BE2C (cell line): ENCODE results near the gene SYT7.
"Not testable (repeated sequence)": the region's sequence is repeated elsewhere in the genome, so short reads cannot be mapped to it uniquely, and the experiment has no call there.

ENCODE experiments used
- DNase-seq: peaks from one replicate; pipeline ENCODE4 v3.0.0-alpha.2; 2020
- H3K27me3 ChIP-seq: fragments of 250-450 bp; sonication (Bioruptor Pico); 2 replicates; pipeline ENCODE4 v1.5.1; 2020; ENCODE audit warnings: mild to moderate bottlenecking
- H3K36me3 ChIP-seq: fragments of 250-450 bp; sonication (Bioruptor Pico); 2 replicates; pipeline ENCODE4 v1.5.1; 2020; ENCODE audit warnings: mild to moderate bottlenecking
- H3K4me1 ChIP-seq: fragments of 250-450 bp; sonication (Bioruptor Pico); 2 replicates; pipeline ENCODE4 v1.5.1; 2020
- H3K4me3 ChIP-seq: 2 replicates; pipeline ENCODE4 v1.5.1; 2011; ENCODE audit warnings: low read depth, low read length
- H3K9me3 ChIP-seq: fragments of 250-450 bp; sonication (Bioruptor Pico); 2 replicates; pipeline ENCODE4 v1.5.1; 2020
- TF ChIP-seq, protein P1 (sequence below): IDR thresholded peaks from 2 replicates; pipeline ENCODE4 v1.5.1; 2012; ENCODE audit warnings: mild to moderate bottlenecking, low read depth, low read length

Gene SYT7

DNA sequence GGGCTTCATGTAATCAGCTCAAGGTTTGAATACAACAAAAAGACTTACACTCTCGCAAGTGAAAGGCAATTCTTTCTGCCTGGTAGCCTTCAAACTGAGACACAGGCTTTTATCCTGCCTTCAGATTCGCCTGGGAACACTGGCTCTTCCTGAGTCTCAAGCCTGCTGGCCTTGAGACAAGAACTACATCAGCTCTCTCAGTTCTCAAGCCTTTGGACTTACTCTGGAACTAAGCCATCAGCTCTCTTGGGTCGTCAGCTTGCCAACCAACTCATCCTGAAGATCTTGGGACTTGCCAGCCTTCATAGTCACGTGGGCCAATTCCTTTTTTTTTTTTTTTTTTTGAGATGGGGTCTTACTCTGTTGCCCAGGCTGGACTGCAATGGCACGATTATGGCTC, 108.0 kb downstream of the SYT7 start:
- Histone ChIP-seq H3K36me3 (no peaks in the 10 kb centered on the region), H3K4me3 (no peak overlapping the region), H3K9me3 (no peaks in the 10 kb centered on the region), H3K27me3 (no peaks in the 10 kb centered on the region), H3K4me1 (no peaks in the 10 kb centered on the region)
- TF ChIP-seq, protein P1, sequence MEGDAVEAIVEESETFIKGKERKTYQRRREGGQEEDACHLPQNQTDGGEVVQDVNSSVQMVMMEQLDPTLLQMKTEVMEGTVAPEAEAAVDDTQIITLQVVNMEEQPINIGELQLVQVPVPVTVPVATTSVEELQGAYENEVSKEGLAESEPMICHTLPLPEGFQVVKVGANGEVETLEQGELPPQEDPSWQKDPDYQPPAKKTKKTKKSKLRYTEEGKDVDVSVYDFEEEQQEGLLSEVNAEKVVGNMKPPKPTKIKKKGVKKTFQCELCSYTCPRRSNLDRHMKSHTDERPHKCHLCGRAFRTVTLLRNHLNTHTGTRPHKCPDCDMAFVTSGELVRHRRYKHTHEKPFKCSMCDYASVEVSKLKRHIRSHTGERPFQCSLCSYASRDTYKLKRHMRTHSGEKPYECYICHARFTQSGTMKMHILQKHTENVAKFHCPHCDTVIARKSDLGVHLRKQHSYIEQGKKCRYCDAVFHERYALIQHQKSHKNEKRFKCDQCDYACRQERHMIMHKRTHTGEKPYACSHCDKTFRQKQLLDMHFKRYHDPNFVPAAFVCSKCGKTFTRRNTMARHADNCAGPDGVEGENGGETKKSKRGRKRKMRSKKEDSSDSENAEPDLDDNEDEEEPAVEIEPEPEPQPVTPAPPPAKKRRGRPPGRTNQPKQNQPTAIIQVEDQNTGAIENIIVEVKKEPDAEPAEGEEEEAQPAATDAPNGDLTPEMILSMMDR: no peak
- no peak for DNase-seq

DNA sequence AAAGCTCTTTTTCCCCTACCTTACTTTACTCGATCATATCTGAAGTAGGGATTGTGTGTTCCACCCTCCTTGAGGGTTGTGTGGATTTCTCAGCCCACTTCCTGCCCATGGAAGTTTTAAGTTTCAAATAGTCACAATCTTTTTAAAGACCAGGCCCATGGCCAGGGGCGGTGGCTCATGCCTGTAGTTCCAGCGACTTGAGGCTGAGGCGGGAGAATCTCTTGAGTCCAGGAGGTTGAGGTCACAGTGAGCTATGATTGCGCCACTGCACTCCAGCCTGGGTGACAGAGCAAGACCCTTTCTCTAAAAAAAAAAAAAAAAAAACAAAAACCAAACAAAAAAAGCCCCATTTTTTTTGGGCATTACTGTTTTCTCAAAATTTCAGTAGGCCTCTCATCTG, 108.6 kb downstream of the SYT7 start:
- DNase-seq: no peak
- Histone ChIP-seq H3K4me3 (no peak overlapping the region), H3K36me3 (no peaks in the 10 kb centered on the region), H3K4me1 (no peaks in the 10 kb centered on the region), H3K27me3 (no peaks in the 10 kb centered on the region), H3K9me3 (no peaks in the 10 kb centered on the region)
- TF ChIP-seq, protein P1: no peak

DNA sequence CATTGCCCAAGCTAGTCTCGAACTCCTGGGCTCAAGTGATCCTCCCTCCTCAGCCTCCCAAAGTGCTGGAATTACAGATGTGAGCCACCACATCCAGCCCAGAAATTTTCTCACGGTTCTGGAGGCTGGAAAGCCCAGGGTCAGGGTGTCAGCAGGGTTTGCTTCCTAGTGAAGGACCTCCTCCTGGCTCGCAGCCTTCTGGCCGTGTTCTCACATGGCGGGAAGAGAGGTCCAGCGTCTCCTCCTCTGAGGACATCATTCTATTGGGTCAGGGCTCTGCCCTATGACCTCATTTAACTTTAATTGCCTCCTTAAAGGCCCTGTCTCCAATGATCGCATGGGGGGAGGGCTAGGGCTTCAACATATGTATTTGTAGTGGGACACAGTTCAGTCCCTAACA, 112.9 kb downstream of the SYT7 start:
- no peak overlapping the region for H3K4me3 ChIP-seq
- no peaks in the 10 kb centered on the region for H3K36me3 ChIP-seq
- H3K27me3 ChIP-seq: no peaks in the 10 kb centered on the region
- no peak for DNase-seq
- H3K4me1 ChIP-seq: no peaks in the 10 kb centered on the region
- H3K9me3 ChIP-seq: no peaks in the 10 kb centered on the region
- TF ChIP-seq, protein P1: no peak

DNA sequence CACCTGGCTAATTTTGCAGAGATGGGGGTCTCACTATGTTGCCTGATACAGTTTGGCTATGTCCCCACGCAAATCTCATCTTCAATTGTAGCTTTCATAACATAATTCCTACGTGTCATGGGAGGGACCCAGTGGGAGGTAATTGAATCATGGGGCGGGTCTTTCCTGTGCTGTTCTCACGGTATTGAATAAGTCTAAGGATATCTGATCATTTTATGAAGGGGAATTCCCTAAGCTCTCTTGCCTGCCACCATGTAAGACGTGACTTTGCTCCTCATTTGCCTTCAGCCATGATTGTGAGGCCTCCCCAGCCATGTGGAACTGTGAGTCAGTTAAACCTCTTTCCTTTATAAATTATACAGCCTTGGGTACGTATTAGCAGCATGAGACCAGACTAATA, 113.3 kb downstream of the SYT7 start:
- H3K36me3 ChIP-seq, H3K9me3 ChIP-seq, H3K27me3 ChIP-seq, H3K4me3 ChIP-seq, DNase-seq, H3K4me1 ChIP-seq: not testable (repeated sequence)
